HepG2 (cell line): ENCODE measurements around the gene ARHGEF11. TPM values are rescaled to one million over a fixed set of nuclear protein-coding genes. Genes with fewer than 3 reads are reported as not detected.
A peak's percentile ranks its signal among the peaks of the same experiment; 100 is the strongest.

Experiments
- ATAC-seq: fragments of 200-7000 bp; cut with Tn5 transposase; 3 replicates; pipeline ENCODE4 v1.9.1; 2020; ENCODE audit warnings: mild to moderate bottlenecking, moderate library complexity
- BruUV-seq: library from RNA; stranded (reverse); fragments of 400-500 nt; replicated peaks from 2 replicates; lab custom pipeline; 2021; lab: Mats Ljungman, UMichigan
- CTCF ChIA-PET: fragments of 300-600 bp; formaldehyde crosslinking; extraction: SDS; loops from one replicate; lab custom pipeline; 2021; ENCODE audit warnings: low total read pairs, inconsistent platforms, low intra/inter-chr PET ratio; lab: Yijun Ruan, JAX
- POLR2A ChIA-PET: fragments of 350-600 bp; sonication (Branson Sonifier 250); formaldehyde crosslinking; loops from one replicate; lab custom pipeline; 2020; ENCODE audit warnings: antibody characterized with exemption, inconsistent platforms; lab: Yijun Ruan, JAX
- DNase-seq: peaks from one replicate; pipeline ENCODE4 v3.0.0-alpha.2; 2015; ENCODE audit warnings: low spot score
- FAIRE-seq: peaks from 3 replicates; lab custom pipeline; 2011; peaks lifted over from hg19 to GRCh38; lab: Jason Lieb, UNC
- H2AFZ ChIP-seq: one replicate; pipeline ENCODE4 v1.6.1; 2011; ENCODE audit warnings: low read length, inconsistent platforms
- H3K27ac ChIP-seq: fragments of 300-600 bp; 3 replicates; pipeline ENCODE4 v1.8.0; 2011; ENCODE audit warnings: mixed run types, mild to moderate bottlenecking, mixed read lengths, low read length, inconsistent platforms; ENCODE audit not compliant: insufficient read depth; ENCODE audit errors: extremely low read length
- H3K27me3 ChIP-seq, 2 experiments: fragments of 200-600 bp in 1 of 2; 2 replicates in 1 of 2; 3 replicates in 1 of 2; pipeline versions ENCODE4 v1.6.0 to v1.8.0; 2011; ENCODE audit warnings: low read length in 2 of 2, mild to moderate bottlenecking in 2 of 2, moderate library complexity in 2 of 2, inconsistent platforms in 1 of 2; ENCODE audit not compliant: insufficient read depth in 2 of 2, control insufficient read depth in 1 of 2
- H3K36me3 ChIP-seq, 2 experiments: fragments of 200-600 bp in 1 of 2; replicated peaks in 1 of 2; 2 replicates in 1 of 2; 3 replicates in 1 of 2; pipeline versions ENCODE4 v1.5.1 to v1.8.0; 2011; ENCODE audit warnings: low read length in 2 of 2, inconsistent platforms in 1 of 2; ENCODE audit not compliant: insufficient read depth in 2 of 2, control insufficient read depth in 1 of 2
- H3K4me1 ChIP-seq: 2 replicates; pipeline ENCODE4 v1.5.1; 2012; ENCODE audit warnings: low read length, inconsistent platforms; ENCODE audit not compliant: insufficient read depth
- H3K4me2 ChIP-seq: 2 replicates; pipeline ENCODE4 v1.6.0; 2011; ENCODE audit warnings: low read depth, low read length, inconsistent platforms
- H3K4me3 ChIP-seq, 3 experiments: fragments of 200-600 bp in 1 of 3; sonication (generic), shearing (Covaris generic) in 1 of 3; replicated peaks in 1 of 3; 2 replicates each; pipeline ENCODE4 v1.5.1; 2011 to 2016; ENCODE audit warnings: low read length in 3 of 3, inconsistent platforms in 2 of 3, low read depth in 2 of 3, mild to moderate bottlenecking in 2 of 3, control low read depth in 1 of 3, mixed read lengths in 1 of 3; ENCODE audit not compliant: insufficient read depth in 1 of 3
- H3K79me2 ChIP-seq: one replicate; pipeline ENCODE4 v1.6.1; 2011; ENCODE audit warnings: low read length, inconsistent platforms; ENCODE audit not compliant: insufficient read depth
- H3K9ac ChIP-seq: 2 replicates; pipeline ENCODE4 v1.6.0; 2011; ENCODE audit warnings: mild to moderate bottlenecking, low read depth, low read length, inconsistent platforms; ENCODE audit not compliant: insufficient read depth
- H3K9me3 ChIP-seq: 2 replicates; pipeline ENCODE4 v1.5.1; 2012; ENCODE audit warnings: mild to moderate bottlenecking, low read length
- H4K20me1 ChIP-seq: 2 replicates; pipeline ENCODE4 v1.6.0; 2011; ENCODE audit warnings: inconsistent platforms, mild to moderate bottlenecking, low read length, moderate library complexity; ENCODE audit not compliant: insufficient read depth
- MXD4 ChIP-seq: IDR thresholded peaks from 2 replicates; pipeline ENCODE4 v1.6.1; 2016; ENCODE audit warnings: mild to moderate bottlenecking, missing biosample characterization, missing genetic modification reagents
- TARDBP ChIP-seq: sonication (generic); formaldehyde crosslinking; IDR thresholded peaks from 2 replicates; pipeline ENCODE4 v1.8.0; 2022; ENCODE audit warnings: mild to moderate bottlenecking, missing genetic modification reagents
- ZBTB21 ChIP-seq: sonication (generic); formaldehyde crosslinking; IDR thresholded peaks from 2 replicates; pipeline ENCODE4 v1.4.0; 2020; ENCODE audit warnings: missing genetic modification reagents
- ZFP62 ChIP-seq: sonication (generic); formaldehyde crosslinking; IDR thresholded peaks from 2 replicates; pipeline ENCODE4 v1.4.0; 2020; ENCODE audit warnings: missing genetic modification reagents
- ZNF564 ChIP-seq: sonication (generic); formaldehyde crosslinking; IDR thresholded peaks from 2 replicates; pipeline ENCODE4 v1.8.1; 2023; ENCODE audit warnings: mild to moderate bottlenecking, missing genetic modification reagents
- ZSCAN20 ChIP-seq: sonication (generic); formaldehyde crosslinking; IDR thresholded peaks from 2 replicates; pipeline ENCODE4 v1.4.0; 2020; ENCODE audit warnings: missing genetic modification reagents, mild to moderate bottlenecking, borderline replicate concordance
- WGBS: methylation state at CpG from one replicate; pipeline ENCODE4 v1.1.6; 2017; ENCODE audit warnings: low lambda C conversion rate; 5-methylcytosine and 5-hydroxymethylcytosine counted together
- in situ Hi-C: cut with HindIII; loops from 2 replicates; pipeline ENCODE4 v1.10.0; 2017; ENCODE audit warnings: low pct_unique_long_range_greater_than_20kb; ENCODE audit not compliant: extremely low pct_ligation_motif_present
- intact Hi-C: fragments of 100-400 bp; cut with micrococcal nuclease; formaldehyde crosslinking; loops from one replicate; pipeline ENCODE4 v1.10.0; 2022; ENCODE audit not compliant: unreplicated experiment
- polyA plus RNA-seq, 8 experiments: library from polyadenylated mRNA; depleted of rRNA in 3 of 8; stranded (reverse) in 7 of 8; unstranded in 1 of 8; fragments of >200 nt; fragmentation: Illumina TruSeq in 4 of 8; extraction: Trizol in 4 of 8; gene quantifications; 2 replicates each; pipeline versions ENCODE4 v1.2.1 to v1.2.3, GENCODE V29; 2011 to 2016; ENCODE audit warnings: low read depth in 4 of 8, missing spikeins in 1 of 8, mixed read lengths in 1 of 8; ENCODE audit not compliant: insufficient read depth in 1 of 8
- total RNA-seq, 5 experiments: library from RNA; depleted of rRNA; stranded (reverse); fragments of >200 nt; fragmentation: Illumina TruSeq; extraction: Trizol; gene quantifications; 2 replicates each; pipeline ENCODE4 v1.2.3, GENCODE V29; 2016; ENCODE audit warnings: low read depth in 1 of 5
- TF ChIP-seq, protein P1 (sequence below): IDR thresholded peaks from 2 replicates; pipeline ENCODE4 v1.6.1; 2016; ENCODE audit warnings: low read depth, borderline replicate concordance
- TF ChIP-seq, protein P2 (sequence below): sonication (generic); formaldehyde crosslinking; IDR thresholded peaks from 2 replicates; pipeline ENCODE4 v1.8.1; 2023; ENCODE audit warnings: mild to moderate bottlenecking, inconsistent platforms, moderate library complexity, missing genetic modification reagents, borderline replicate concordance
- TF ChIP-seq, protein P3 (sequence below): sonication (generic); formaldehyde crosslinking; IDR thresholded peaks from one replicate; pipeline ENCODE4 v1.5.1; 2020; ENCODE audit warnings: mild to moderate bottlenecking, missing genetic modification reagents; ENCODE audit errors: not compliant biosample characterization

The ARHGEF11 gene
- total and polyA plus RNA-seq, 2 of the 13 experiments (the other 11 are each of a cell fraction or from before 2014, with no cell fraction given) = 16.5 to 21.2 TPM

DNA sequence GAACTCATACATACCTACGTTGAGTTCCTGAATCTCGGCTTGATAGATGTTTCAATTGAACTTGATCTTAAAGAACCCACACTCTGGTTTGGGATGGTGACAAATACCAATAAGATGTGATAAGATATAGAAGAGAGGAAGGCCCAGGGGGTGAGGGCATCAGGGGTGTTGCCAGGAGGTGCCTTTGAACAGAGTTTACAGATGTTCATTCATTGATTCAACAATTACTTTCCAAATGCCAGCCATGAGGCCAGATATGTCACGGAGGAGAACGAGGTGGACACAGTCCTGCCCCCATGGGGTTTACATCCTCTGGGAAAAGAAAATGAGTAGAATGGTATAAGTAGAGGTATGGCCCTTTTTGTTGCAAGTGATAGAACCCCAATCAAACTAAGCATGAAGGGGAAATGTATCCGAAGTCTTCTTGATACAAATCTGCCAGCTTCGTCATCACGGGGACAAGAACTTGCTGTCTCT is 124.5 kb downstream of the ARHGEF11 start (continued):
- TF ChIP-seq, protein P1, sequence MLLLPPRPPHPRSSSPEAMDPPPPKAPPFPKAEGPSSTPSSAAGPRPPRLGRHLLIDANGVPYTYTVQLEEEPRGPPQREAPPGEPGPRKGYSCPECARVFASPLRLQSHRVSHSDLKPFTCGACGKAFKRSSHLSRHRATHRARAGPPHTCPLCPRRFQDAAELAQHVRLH (CRISPR knock-in tag) = no peak
- TF ChIP-seq ZSCAN20 (CRISPR knock-in tag) (no peak), ZBTB21 (CRISPR knock-in tag) (no peak), ZNF564 (CRISPR knock-in tag) (no peak), ZFP62 (CRISPR knock-in tag) (no peak), MXD4 (CRISPR knock-in tag) (no peak)
- TF ChIP-seq, protein P2, sequence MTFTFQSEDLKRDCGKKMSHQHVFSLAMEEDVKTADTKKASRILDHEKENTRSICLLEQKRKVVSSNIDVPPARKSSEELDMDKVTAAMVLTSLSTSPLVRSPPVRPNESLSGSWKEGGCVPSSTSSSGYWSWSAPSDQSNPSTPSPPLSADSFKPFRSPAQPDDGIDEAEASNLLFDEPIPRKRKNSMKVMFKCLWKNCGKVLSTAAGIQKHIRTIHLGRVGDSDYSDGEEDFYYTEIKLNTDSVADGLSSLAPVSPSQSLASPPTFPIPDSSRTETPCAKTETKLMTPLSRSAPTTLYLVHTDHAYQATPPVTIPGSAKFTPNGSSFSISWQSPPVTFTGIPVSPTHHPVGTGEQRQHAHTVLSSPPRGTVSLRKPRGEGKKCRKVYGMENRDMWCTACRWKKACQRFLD = no peak

DNA sequence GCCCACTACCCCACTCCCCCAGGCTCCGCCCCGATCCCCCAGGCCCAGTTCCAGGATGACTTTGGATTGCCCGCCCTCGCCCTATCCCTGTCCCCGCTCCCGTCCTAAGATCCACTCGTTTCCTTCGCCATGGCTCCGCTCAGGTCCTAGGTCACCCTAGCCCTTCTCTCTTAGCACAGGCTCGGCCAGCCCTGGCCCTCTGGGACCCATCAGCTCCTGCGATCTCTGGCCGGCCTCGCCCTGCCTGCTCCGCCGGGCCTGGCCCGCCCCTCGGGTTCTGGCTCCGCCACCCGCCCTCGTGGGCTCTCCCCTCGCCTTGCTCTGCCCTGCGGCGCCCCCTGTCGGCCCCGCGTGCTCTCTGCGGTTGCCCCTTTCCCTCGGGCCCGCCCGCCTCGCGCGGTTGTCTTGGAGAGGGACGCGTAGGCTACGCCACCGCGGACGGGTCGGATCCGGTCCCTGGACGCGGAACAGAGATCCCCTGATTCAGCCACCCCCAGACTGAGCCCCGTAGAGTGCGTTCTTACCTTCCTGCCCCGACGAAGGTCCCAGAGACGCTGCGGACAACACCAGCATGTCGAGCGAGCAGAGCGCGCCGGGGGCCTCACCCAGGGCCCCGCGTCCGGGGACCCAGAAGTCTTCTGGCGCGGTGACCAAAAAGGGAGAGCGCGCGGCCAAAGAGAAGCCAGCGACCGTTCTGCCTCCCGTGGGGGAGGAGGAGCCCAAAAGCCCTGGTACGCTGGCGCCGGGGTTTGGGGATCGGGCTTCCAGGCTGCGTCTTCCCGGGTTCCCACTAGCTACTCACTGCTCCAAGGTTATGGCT is 125.1 kb downstream of the ARHGEF11 start, which contains the start of gene LRRC71:
Gene LRRC71 (plus strand): TSS at position 400 of the 820 bp plus-strand sequence. CDS start 172 bp downstream, at position 572.
- POLR2A ChIA-PET = no interaction called here
- Histone ChIP-seq H3K9me3 (no peaks in the 10 kb centered on the region), H3K27ac (no peak within 1 kb of the TSS), H3K27me3 (peaks cover 21 to 63% of the 10 kb centered on the region in 2 experiments), H4K20me1 (no peaks in the 10 kb centered on the region), H3K36me3 (no peaks in the 10 kb centered on the region), H3K4me2 (peak within 1 kb of the TSS; percentile 53), H3K4me1 (peaks cover 9% of the 10 kb centered on the region; the same call in 1 of the 2 replicates), H2AFZ (no peak within 1 kb of the TSS), H3K4me3 (peak within 1 kb of the TSS in 1 of 3 experiments; percentile 52; a peak in 1 of 6 replicates), H3K79me2 (no peaks in the 10 kb centered on the region), H3K9ac (no peak within 1 kb of the TSS)
- in situ Hi-C loops (loop anchor here (10.0 kb wide), 1 partner anchor 226 kb away; no protein-coding TSS in a partner anchor), intact Hi-C loops (loop anchor here (1.0 kb wide), 1 partner anchor 28 kb away; no protein-coding TSS in a partner anchor)
- WGBS = 6% methylated on average over 10 of the region's 71 CpGs
- ATAC-seq = peak; percentile 94
- DNase-seq = peak; percentile 59
- BruUV-seq = no TSS peak
- CTCF ChIA-PET = interaction anchor here (1.3 to 2.7 kb wide), 2 partner anchors 10 to 28 kb away, joined by 6 to 23 read pairs; partner anchors contain the start of gene PEAR1
- no peak for FAIRE-seq
- peak; percentile 40; the same call in 1 of the 2 replicates for TF ChIP-seq TARDBP (CRISPR knock-in tag)
- TF ChIP-seq, protein P3, sequence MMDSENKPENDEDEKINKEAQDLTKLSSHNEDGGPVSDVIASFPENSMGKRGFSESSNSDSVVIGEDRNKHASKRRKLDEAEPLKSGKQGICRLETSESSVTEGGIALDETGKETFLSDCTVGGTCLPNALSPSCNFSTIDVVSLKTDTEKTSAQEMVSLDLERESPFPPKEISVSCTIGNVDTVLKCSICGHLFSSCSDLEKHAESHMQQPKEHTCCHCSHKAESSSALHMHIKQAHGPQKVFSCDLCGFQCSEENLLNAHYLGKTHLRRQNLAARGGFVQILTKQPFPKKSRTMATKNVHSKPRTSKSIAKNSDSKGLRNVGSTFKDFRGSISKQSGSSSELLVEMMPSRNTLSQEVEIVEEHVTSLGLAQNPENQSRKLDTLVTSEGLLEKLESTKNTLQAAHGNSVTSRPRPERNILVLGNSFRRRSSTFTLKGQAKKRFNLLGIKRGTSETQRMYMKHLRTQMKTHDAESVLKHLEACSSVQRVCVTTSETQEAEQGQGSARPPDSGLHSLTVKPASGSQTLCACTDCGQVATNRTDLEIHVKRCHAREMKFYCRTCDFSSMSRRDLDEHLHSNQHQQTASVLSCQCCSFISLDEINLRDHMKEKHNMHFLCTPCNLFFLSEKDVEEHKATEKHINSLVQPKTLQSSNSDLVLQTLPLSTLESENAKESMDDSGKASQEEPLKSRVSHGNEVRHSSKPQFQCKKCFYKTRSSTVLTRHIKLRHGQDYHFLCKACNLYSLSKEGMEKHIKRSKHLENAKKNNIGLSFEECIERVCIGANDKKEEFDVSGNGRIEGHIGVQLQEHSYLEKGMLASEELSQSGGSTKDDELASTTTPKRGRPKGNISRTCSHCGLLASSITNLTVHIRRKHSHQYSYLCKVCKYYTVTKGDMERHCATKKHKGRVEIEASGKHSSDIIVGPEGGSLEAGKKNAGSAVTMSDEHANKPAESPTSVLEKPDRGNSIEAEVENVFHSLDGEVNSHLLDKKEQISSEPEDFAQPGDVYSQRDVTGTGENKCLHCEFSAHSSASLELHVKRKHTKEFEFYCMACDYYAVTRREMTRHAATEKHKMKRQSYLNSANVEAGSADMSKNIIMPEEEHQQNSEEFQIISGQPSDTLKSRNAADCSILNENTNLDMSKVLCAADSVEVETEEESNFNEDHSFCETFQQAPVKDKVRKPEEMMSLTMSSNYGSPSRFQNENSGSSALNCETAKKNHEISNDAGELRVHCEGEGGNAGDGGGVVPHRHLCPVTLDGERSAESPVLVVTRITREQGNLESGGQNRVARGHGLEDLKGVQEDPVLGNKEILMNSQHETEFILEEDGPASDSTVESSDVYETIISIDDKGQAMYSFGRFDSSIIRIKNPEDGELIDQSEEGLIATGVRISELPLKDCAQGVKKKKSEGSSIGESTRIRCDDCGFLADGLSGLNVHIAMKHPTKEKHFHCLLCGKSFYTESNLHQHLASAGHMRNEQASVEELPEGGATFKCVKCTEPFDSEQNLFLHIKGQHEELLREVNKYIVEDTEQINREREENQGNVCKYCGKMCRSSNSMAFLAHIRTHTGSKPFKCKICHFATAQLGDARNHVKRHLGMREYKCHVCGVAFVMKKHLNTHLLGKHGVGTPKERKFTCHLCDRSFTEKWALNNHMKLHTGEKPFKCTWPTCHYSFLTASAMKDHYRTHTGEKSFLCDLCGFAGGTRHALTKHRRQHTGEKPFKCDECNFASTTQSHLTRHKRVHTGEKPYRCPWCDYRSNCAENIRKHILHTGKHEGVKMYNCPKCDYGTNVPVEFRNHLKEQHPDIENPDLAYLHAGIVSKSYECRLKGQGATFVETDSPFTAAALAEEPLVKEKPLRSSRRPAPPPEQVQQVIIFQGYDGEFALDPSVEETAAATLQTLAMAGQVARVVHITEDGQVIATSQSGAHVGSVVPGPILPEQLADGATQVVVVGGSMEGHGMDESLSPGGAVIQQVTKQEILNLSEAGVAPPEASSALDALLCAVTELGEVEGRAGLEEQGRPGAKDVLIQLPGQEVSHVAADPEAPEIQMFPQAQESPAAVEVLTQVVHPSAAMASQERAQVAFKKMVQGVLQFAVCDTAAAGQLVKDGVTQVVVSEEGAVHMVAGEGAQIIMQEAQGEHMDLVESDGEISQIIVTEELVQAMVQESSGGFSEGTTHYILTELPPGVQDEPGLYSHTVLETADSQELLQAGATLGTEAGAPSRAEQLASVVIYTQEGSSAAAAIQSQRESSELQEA = peak; percentile 43
